H9 (cell line): Measurements from ENCODE around the gene PELI2. TPM values are rescaled to one million over a fixed set of nuclear protein-coding genes. Genes with fewer than 3 reads are reported as not detected.

Experiments
- DNase-seq: peaks from one replicate; pipeline ENCODE4 v3.0.0-alpha.2; 2017
- H2AFZ ChIP-seq: one replicate; pipeline ENCODE4 v1.6.1; 2013; ENCODE audit warnings: mild to moderate bottlenecking, low read length, control low read depth, moderate library complexity
- H2AK5ac ChIP-seq: 2 replicates; pipeline ENCODE4 v1.6.1; 2013; ENCODE audit warnings: low read length, control low read depth, mixed read lengths; ENCODE audit not compliant: insufficient read length
- H2BK120ac ChIP-seq: one replicate; pipeline ENCODE4 v1.6.1; 2013; ENCODE audit warnings: low read depth, mild to moderate bottlenecking, low read length, control low read depth, inconsistent platforms; ENCODE audit not compliant: poor library complexity, severe bottlenecking
- H2BK12ac ChIP-seq: 2 replicates; pipeline ENCODE4 v1.6.1; 2013; ENCODE audit warnings: low read length, control low read depth, mixed read lengths, low read depth; ENCODE audit not compliant: insufficient read length
- H2BK15ac ChIP-seq: 2 replicates; pipeline ENCODE4 v1.6.1; 2013; ENCODE audit warnings: low read depth, low read length, control low read depth
- H2BK20ac ChIP-seq: one replicate; pipeline ENCODE4 v1.6.1; 2013; ENCODE audit warnings: low read depth, mild to moderate bottlenecking, low read length, control low read depth, inconsistent platforms; ENCODE audit not compliant: poor library complexity, severe bottlenecking
- H2BK5ac ChIP-seq: 2 replicates; pipeline ENCODE4 v1.6.1; 2013; ENCODE audit warnings: low read length, control low read depth, mixed read lengths; ENCODE audit not compliant: insufficient read length
- H3K14ac ChIP-seq: 2 replicates; pipeline ENCODE4 v1.6.1; 2013; ENCODE audit warnings: low read length, control low read depth; ENCODE audit not compliant: insufficient read depth
- H3K18ac ChIP-seq: 2 replicates; pipeline ENCODE4 v1.6.1; 2013; ENCODE audit warnings: low read depth, mild to moderate bottlenecking, mixed read lengths, low read length, control low read depth; ENCODE audit not compliant: insufficient read length
- H3K23ac ChIP-seq: 2 replicates; pipeline ENCODE4 v1.6.1; 2013; ENCODE audit warnings: low read length, control low read depth, mixed read lengths, low read depth; ENCODE audit not compliant: insufficient read length
- H3K23me2 ChIP-seq: 2 replicates; pipeline ENCODE4 v1.6.1; 2013; ENCODE audit warnings: low read depth, mild to moderate bottlenecking, mixed read lengths, low read length, control low read depth; ENCODE audit not compliant: insufficient read length, poor library complexity, severe bottlenecking
- H3K27ac ChIP-seq: 2 replicates; pipeline ENCODE4 v1.5.1; 2013; ENCODE audit warnings: low read length, control low read depth, mixed read lengths, low read depth; ENCODE audit not compliant: insufficient read length
- H3K27me3 ChIP-seq: 2 replicates; pipeline ENCODE4 v1.6.1; 2013; ENCODE audit warnings: low read length, control low read depth, inconsistent platforms; ENCODE audit not compliant: insufficient read depth
- H3K4ac ChIP-seq: 2 replicates; pipeline ENCODE4 v1.6.1; 2013; ENCODE audit warnings: low read depth, mild to moderate bottlenecking, control low read depth, inconsistent platforms, low read length, moderate library complexity
- H3K4me1 ChIP-seq: 2 replicates; pipeline ENCODE4 v1.6.1; 2013; ENCODE audit warnings: low read length, control low read depth, inconsistent platforms; ENCODE audit not compliant: insufficient read depth
- H3K4me2 ChIP-seq: 2 replicates; pipeline ENCODE4 v1.6.1; 2013; ENCODE audit warnings: low read length, control low read depth, mixed read lengths; ENCODE audit not compliant: insufficient read length, insufficient read depth
- H3K56ac ChIP-seq: 2 replicates; pipeline ENCODE4 v1.6.1; 2013; ENCODE audit warnings: low read depth, mild to moderate bottlenecking, mixed read lengths, low read length, control low read depth; ENCODE audit not compliant: insufficient read length
- H3K79me1 ChIP-seq: 2 replicates; pipeline ENCODE4 v1.6.1; 2013; ENCODE audit warnings: low read depth, mild to moderate bottlenecking, moderate library complexity, low read length, control low read depth, inconsistent platforms; ENCODE audit not compliant: insufficient read depth, poor library complexity, severe bottlenecking
- H3K79me2 ChIP-seq: 2 replicates; pipeline ENCODE4 v1.6.1; 2013; ENCODE audit warnings: low read length, control low read depth, inconsistent platforms; ENCODE audit not compliant: insufficient read depth
- H3K9ac ChIP-seq: 2 replicates; pipeline ENCODE4 v1.6.1; 2013; ENCODE audit warnings: low read length, control low read depth, mixed read lengths; ENCODE audit not compliant: insufficient read length; ENCODE audit errors: extremely low read depth
- H3K9me3 ChIP-seq: one replicate; pipeline ENCODE4 v1.6.1; 2013; ENCODE audit warnings: low read depth, low read length, inconsistent platforms; ENCODE audit not compliant: control insufficient read depth
- H3T11ph ChIP-seq: one replicate; pipeline ENCODE4 v1.6.1; 2013; ENCODE audit warnings: mild to moderate bottlenecking, low read length, control low read depth, inconsistent platforms
- H4K20me1 ChIP-seq: one replicate; pipeline ENCODE4 v1.6.1; 2013; ENCODE audit not compliant: control insufficient read depth, insufficient read length, insufficient read depth
- H4K5ac ChIP-seq: 2 replicates; pipeline ENCODE4 v1.6.1; 2013; ENCODE audit warnings: low read depth, mild to moderate bottlenecking, mixed read lengths, low read length, control low read depth; ENCODE audit not compliant: insufficient read length
- H4K8ac ChIP-seq: replicated peaks from 2 replicates; pipeline ENCODE4 v1.6.1; 2013; ENCODE audit warnings: low read length, control low read depth, mixed read lengths, low read depth; ENCODE audit not compliant: insufficient read length
- H4K91ac ChIP-seq: 2 replicates; pipeline ENCODE4 v1.6.1; 2013; ENCODE audit warnings: low read depth, mild to moderate bottlenecking, moderate library complexity, mixed read lengths, low read length, control low read depth; ENCODE audit not compliant: insufficient read length
- H3K27ac Mint-ChIP-seq, 3 experiments: 2 replicates in 2 of 3; 3 replicates in 1 of 3; pipeline ENCODE4 v1.8.0; 2020 to 2021; ENCODE audit warnings: mixed read lengths in 3 of 3, mild to moderate bottlenecking in 1 of 3, moderate library complexity in 1 of 3
- H3K27me3 Mint-ChIP-seq: 2 replicates; pipeline ENCODE4 v1.8.0; 2021; ENCODE audit warnings: low read depth, mild to moderate bottlenecking, moderate library complexity, mixed read lengths
- H3K36me3 Mint-ChIP-seq, 3 experiments: 2 replicates in 2 of 3; 3 replicates in 1 of 3; pipeline ENCODE4 v1.8.0; 2020 to 2021; ENCODE audit warnings: low read depth in 3 of 3, mixed read lengths in 3 of 3; ENCODE audit not compliant: insufficient read depth in 1 of 3
- H3K4me1 Mint-ChIP-seq, 2 experiments: 2 replicates each; pipeline ENCODE4 v1.8.0; 2020; ENCODE audit warnings: mixed read lengths in 2 of 2
- H3K4me3 Mint-ChIP-seq, 2 experiments: 2 replicates in 1 of 2; 3 replicates in 1 of 2; pipeline ENCODE4 v1.8.0; 2020 to 2021; ENCODE audit warnings: mild to moderate bottlenecking in 2 of 2, mixed read lengths in 2 of 2, moderate library complexity in 1 of 2
- H3K9me3 Mint-ChIP-seq, 2 experiments: 2 replicates in 1 of 2; 3 replicates in 1 of 2; pipeline ENCODE4 v1.8.0; 2020; ENCODE audit warnings: mild to moderate bottlenecking in 2 of 2, mixed read lengths in 2 of 2, moderate library complexity in 1 of 2
- WGBS: extraction: QIAGEN DNeasy Blood & Tissue Kit; methylation state at CpG from one replicate; pipeline ENCODE4 v1.1.7; 2013; ENCODE audit warnings: missing lambda C conversion rate, low lambda C conversion rate, mixed read lengths; ENCODE audit not compliant: insufficient read length; ENCODE audit errors: extremely low coverage; 5-methylcytosine and 5-hydroxymethylcytosine counted together
- total RNA-seq: library from RNA; stranded (reverse); gene quantifications from 2 replicates; pipeline ENCODE4 v1.2.1, GENCODE V29; 2021
- TF ChIP-seq, protein P1 (sequence below): fragments of 200-600 bp; sonication (generic); conservative IDR thresholded peaks from 3 replicates; pipeline ENCODE4 v1.8.0; 2021; ENCODE audit warnings: antibody characterized with exemption, mild to moderate bottlenecking

The PELI2 gene
- total RNA-seq, 1 experiment from 2014 or later = 18.0 TPM

DNA sequence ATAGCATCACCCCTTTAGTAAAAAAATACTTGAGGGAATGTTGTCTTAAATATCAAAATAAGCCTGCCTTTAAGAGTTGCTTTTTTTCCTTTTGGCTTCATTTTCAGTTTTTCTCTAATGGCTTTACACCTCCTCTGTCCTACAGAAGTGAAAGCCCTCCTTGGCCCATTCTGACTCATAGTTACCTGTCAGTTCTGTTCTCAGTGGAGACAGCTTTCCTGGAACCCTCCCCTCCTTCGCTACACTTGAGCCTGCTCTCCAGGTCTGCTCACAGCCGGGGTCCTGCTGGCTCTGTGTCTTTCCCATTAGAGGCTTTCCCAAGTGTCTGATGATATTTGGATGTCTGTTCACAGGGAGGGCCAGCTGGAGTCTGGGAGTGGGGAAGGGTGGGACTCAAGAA is 84.0 kb downstream of the PELI2 start:
- Mint-ChIP-seq H3K27me3 (no peaks in the 10 kb centered on the region), H3K4me1 (no peaks in the 10 kb centered on the region; a peak in 1 of 4 replicates), H3K27ac (no peak overlapping the region; a peak in 1 of 7 replicates), H3K36me3 (no peaks in the 10 kb centered on the region), H3K4me3 (no peak overlapping the region), H3K9me3 (no peaks in the 10 kb centered on the region)
- H3K4ac ChIP-seq = no peak overlapping the region
- TF ChIP-seq, protein P1, sequence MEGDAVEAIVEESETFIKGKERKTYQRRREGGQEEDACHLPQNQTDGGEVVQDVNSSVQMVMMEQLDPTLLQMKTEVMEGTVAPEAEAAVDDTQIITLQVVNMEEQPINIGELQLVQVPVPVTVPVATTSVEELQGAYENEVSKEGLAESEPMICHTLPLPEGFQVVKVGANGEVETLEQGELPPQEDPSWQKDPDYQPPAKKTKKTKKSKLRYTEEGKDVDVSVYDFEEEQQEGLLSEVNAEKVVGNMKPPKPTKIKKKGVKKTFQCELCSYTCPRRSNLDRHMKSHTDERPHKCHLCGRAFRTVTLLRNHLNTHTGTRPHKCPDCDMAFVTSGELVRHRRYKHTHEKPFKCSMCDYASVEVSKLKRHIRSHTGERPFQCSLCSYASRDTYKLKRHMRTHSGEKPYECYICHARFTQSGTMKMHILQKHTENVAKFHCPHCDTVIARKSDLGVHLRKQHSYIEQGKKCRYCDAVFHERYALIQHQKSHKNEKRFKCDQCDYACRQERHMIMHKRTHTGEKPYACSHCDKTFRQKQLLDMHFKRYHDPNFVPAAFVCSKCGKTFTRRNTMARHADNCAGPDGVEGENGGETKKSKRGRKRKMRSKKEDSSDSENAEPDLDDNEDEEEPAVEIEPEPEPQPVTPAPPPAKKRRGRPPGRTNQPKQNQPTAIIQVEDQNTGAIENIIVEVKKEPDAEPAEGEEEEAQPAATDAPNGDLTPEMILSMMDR = no peak
- no peak overlapping the region for H2BK12ac ChIP-seq
- no CpG with 5 or more reads among the region's 2 CpGs for WGBS
- no peaks in the 10 kb centered on the region for H3K79me1 ChIP-seq
- no peaks in the 10 kb centered on the region for H3K4me1 ChIP-seq
- no peak overlapping the region for H3K56ac ChIP-seq
- no peak overlapping the region for H2BK5ac ChIP-seq
- no peak for DNase-seq
- H3K23me2 ChIP-seq = no peaks in the 10 kb centered on the region
- H4K20me1 ChIP-seq = no peaks in the 10 kb centered on the region
- no peak overlapping the region for H3K14ac ChIP-seq
- H3K18ac ChIP-seq = no peak overlapping the region
- no peak overlapping the region for H2AFZ ChIP-seq
- no peak overlapping the region for H4K8ac ChIP-seq
- no peak overlapping the region for H2BK120ac ChIP-seq
- H3K79me2 ChIP-seq = peaks cover 2% of the 10 kb centered on the region; the same call in 1 of the 2 replicates
- H3K4me2 ChIP-seq = no peak overlapping the region
- no peak overlapping the region for H2AK5ac ChIP-seq
- H4K91ac ChIP-seq = no peak overlapping the region
- H3K27ac ChIP-seq = no peak overlapping the region
- H3K9ac ChIP-seq = no peak overlapping the region
- no peak overlapping the region for H4K5ac ChIP-seq
- no peaks in the 10 kb centered on the region for H3K27me3 ChIP-seq
- H3T11ph ChIP-seq = no peak overlapping the region
- no peaks in the 10 kb centered on the region for H3K9me3 ChIP-seq
- H2BK15ac ChIP-seq = no peak overlapping the region
- no peak overlapping the region for H2BK20ac ChIP-seq
- no peak overlapping the region for H3K23ac ChIP-seq
